ENCODE data around the gene SAFB.

- TF ChIP-seq CTCF (IDR thresholded peaks at IDR 0.05) (no peak), POLR2A (IDR thresholded peaks at IDR 0.05) (no peak)
Measured at GRCh38 chr19:5678071-5678718, 55.3 kb downstream of the SAFB start.
